GM21360 (cell line): ENCODE results near the gene MRPL19.
A peak's percentile ranks its signal among the peaks of the same experiment; 100 is the strongest.
"Not testable (repeated sequence)": the region's sequence is repeated elsewhere in the genome, so short reads cannot be mapped to it uniquely, and the experiment has no call there.

Experiments
- ATAC-seq: cut with Tn5 transposase; IDR thresholded peaks from one replicate; pipeline ENCODE4 v1.9.1; 2021; ENCODE audit warnings: mild to moderate bottlenecking, moderate library complexity; ENCODE audit not compliant: unreplicated experiment

The MRPL19 gene

GRCh38 chr2:75657798-75658197 is 11.2 kb downstream of the MRPL19 start:
- ATAC-seq: no peak

- no peak for ATAC-seq
Measured at GRCh38 chr2:75666911-75667310, 20.3 kb downstream of the MRPL19 start.

- ATAC-seq: no peak
Measured at GRCh38 chr2:75667884-75668283, 21.3 kb downstream of the MRPL19 start.

- not testable (repeated sequence) for ATAC-seq
Measured at GRCh38 chr2:75675423-75675822, 28.8 kb downstream of the MRPL19 start.

GRCh38 chr2:75675908-75676307 is 29.3 kb downstream of the MRPL19 start:
- no peak for ATAC-seq

- no peak for ATAC-seq
Measured at GRCh38 chr2:75676464-75676863, 29.9 kb downstream of the MRPL19 start.

GRCh38 chr2:75679556-75679955 is 33.0 kb downstream of the MRPL19 start:
- no peak for ATAC-seq

GRCh38 chr2:75680402-75680801 is 33.8 kb downstream of the MRPL19 start:
- ATAC-seq: no peak

GRCh38 chr2:75683430-75683829 is 36.8 kb downstream of the MRPL19 start:
- ATAC-seq: not testable (repeated sequence)

- ATAC-seq: no peak
Measured at GRCh38 chr2:75688196-75688595, 41.6 kb downstream of the MRPL19 start.

- no peak for ATAC-seq
Measured at GRCh38 chr2:75698918-75699317, 52.3 kb downstream of the MRPL19 start.

- ATAC-seq: no peak
Measured at GRCh38 chr2:75702593-75702992, 56.0 kb downstream of the MRPL19 start.

- ATAC-seq: no peak
Measured at GRCh38 chr2:75703589-75704287, 57.2 kb downstream of the MRPL19 start.

- ATAC-seq: no peak
Measured at GRCh38 chr2:75705921-75706320, 59.3 kb downstream of the MRPL19 start.

- no peak for ATAC-seq
Measured at GRCh38 chr2:75707901-75708300, 61.3 kb downstream of the MRPL19 start.

- ATAC-seq: no peak
Measured at GRCh38 chr2:75709297-75709696, 62.7 kb downstream of the MRPL19 start.

- ATAC-seq: no peak
Measured at GRCh38 chr2:75710220-75710576, 63.6 kb downstream of the MRPL19 start.

GRCh38 chr2:75710577-75711253 is 64.1 kb downstream of the MRPL19 start, which contains the start of gene GCFC2:
Gene GCFC2, minus strand, starts transcription at chr2:75710915. Its CDS starts 60 bp downstream, at chr2:75710855.
- peak; percentile 93 for ATAC-seq

GRCh38 chr2:75711590-75711989 is 65.0 kb downstream of the MRPL19 start:
- ATAC-seq: not testable (repeated sequence)

GRCh38 chr2:75716406-75716805 is 69.8 kb downstream of the MRPL19 start:
- no peak for ATAC-seq

GRCh38 chr2:75719616-75720015 is 73.0 kb downstream of the MRPL19 start:
- ATAC-seq: no peak

- ATAC-seq: no peak
Measured at GRCh38 chr2:75720525-75720924, 73.9 kb downstream of the MRPL19 start.
